H7 (cell line): ENCODE results near the gene SLC1A2. TPM values are rescaled to one million over a fixed set of nuclear protein-coding genes. Genes with fewer than 3 reads are reported as not detected.

Source experiments
- DNase-seq: peaks from one replicate; pipeline ENCODE4 v3.0.0; 2012
- H3K27me3 ChIP-seq: 2 replicates; pipeline ENCODE4 v1.6.0; 2011; ENCODE audit warnings: mild to moderate bottlenecking, low read length; ENCODE audit not compliant: control insufficient read depth, insufficient read depth
- H3K36me3 ChIP-seq: replicated peaks from 2 replicates; pipeline ENCODE4 v1.5.1; 2011; ENCODE audit warnings: low read length; ENCODE audit not compliant: control insufficient read depth, insufficient read depth
- H3K4me3 ChIP-seq: 2 replicates; pipeline ENCODE4 v1.5.1; 2011; ENCODE audit warnings: low read depth, mild to moderate bottlenecking, control low read depth, low read length, moderate library complexity; ENCODE audit not compliant: insufficient read depth
- total RNA-seq: library from RNA; depleted of rRNA; stranded (reverse); fragments of >200 nt; shearing (Covaris generic); gene quantifications from 2 replicates; pipeline ENCODE4 v1.2.3, GENCODE V29; 2014

The SLC1A2 gene
- total RNA-seq, 1 experiment from 2014 or later = 1.0 TPM

- DNase-seq = no peak
- Histone ChIP-seq H3K4me3 (no peak overlapping the region), H3K27me3 (no peaks in the 10 kb centered on the region), H3K36me3 (no peaks in the 10 kb centered on the region)
Observed at GRCh38 chr11:35357923-35358322, 61.4 kb downstream of the SLC1A2 start.

- peaks cover 2% of the 10 kb centered on the region; the same call in 1 of the 2 replicates for H3K27me3 ChIP-seq
- DNase-seq = no peak
- H3K4me3 ChIP-seq = no peak overlapping the region
- H3K36me3 ChIP-seq = no peaks in the 10 kb centered on the region
Observed at GRCh38 chr11:35355102-35355749, 64.1 kb downstream of the SLC1A2 start.

GRCh38 chr11:35354644-35355043 lies 64.7 kb downstream of the SLC1A2 start:
- no peaks in the 10 kb centered on the region for H3K36me3 ChIP-seq
- no peak for DNase-seq
- H3K4me3 ChIP-seq = no peak overlapping the region
- peaks cover 2% of the 10 kb centered on the region; the same call in 1 of the 2 replicates for H3K27me3 ChIP-seq

GRCh38 chr11:35352077-35352888 lies 67.1 kb downstream of the SLC1A2 start:
- Histone ChIP-seq H3K36me3 (no peaks in the 10 kb centered on the region), H3K4me3 (no peak overlapping the region), H3K27me3 (peaks cover 2% of the 10 kb centered on the region; the same call in 1 of the 2 replicates)
- no peak for DNase-seq

- Histone ChIP-seq H3K36me3 (no peaks in the 10 kb centered on the region), H3K4me3 (no peak overlapping the region), H3K27me3 (peaks cover 2% of the 10 kb centered on the region; the same call in 1 of the 2 replicates)
- DNase-seq = no peak
Observed at GRCh38 chr11:35349897-35350296, 69.5 kb downstream of the SLC1A2 start.

GRCh38 chr11:35348898-35349687 lies 70.3 kb downstream of the SLC1A2 start:
- H3K27me3 ChIP-seq = peaks cover 2% of the 10 kb centered on the region; the same call in 1 of the 2 replicates
- H3K4me3 ChIP-seq = no peak overlapping the region
- no peak for DNase-seq
- no peaks in the 10 kb centered on the region for H3K36me3 ChIP-seq

GRCh38 chr11:35347921-35348331 lies 71.4 kb downstream of the SLC1A2 start:
- no peak for DNase-seq
- Histone ChIP-seq H3K4me3 (no peak overlapping the region), H3K27me3 (peaks cover 2% of the 10 kb centered on the region; the same call in 1 of the 2 replicates), H3K36me3 (no peaks in the 10 kb centered on the region)

DNA sequence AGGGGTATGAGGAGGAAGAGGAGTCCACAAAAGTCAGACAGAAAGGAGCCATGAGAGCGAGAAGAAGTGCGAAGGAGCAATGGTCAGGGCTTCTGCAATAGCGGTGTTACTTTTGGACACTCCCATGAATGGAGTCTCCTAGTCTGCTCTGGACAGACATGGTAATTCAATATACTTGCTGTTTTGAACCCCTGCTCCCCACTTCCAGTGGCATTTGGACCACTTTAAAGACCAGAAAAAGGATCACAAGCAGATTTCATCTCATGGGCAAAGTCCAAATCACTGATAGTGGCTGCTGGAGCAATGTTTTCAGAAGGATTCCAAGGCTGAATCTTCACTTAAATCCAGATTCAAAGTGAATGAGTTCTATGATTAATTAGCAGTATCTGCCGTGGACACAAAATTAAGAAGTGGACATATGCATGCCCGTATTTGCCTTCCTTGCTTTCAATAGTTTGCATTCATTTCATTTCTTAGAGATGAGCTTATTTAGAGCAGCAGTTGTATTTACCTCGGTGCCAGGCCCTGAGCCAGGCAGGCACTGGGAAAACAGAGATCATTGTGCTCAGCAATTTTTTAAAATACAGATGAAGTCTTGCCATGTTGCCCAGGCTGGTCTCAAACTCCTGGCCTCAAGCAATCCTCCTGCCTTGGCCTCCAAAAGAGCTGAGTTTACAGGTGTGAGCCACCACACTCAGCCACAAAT lies 72.0 kb downstream of the SLC1A2 start:
- no peak for DNase-seq
- no peak overlapping the region for H3K4me3 ChIP-seq
- H3K27me3 ChIP-seq = peaks cover 2% of the 10 kb centered on the region; the same call in 1 of the 2 replicates
- no peaks in the 10 kb centered on the region for H3K36me3 ChIP-seq

- Histone ChIP-seq H3K4me3 (no peak overlapping the region), H3K27me3 (peaks cover 2% of the 10 kb centered on the region; the same call in 1 of the 2 replicates)
- DNase-seq = no peak
Observed at GRCh38 chr11:35346472-35347156, 72.7 kb downstream of the SLC1A2 start.

DNA sequence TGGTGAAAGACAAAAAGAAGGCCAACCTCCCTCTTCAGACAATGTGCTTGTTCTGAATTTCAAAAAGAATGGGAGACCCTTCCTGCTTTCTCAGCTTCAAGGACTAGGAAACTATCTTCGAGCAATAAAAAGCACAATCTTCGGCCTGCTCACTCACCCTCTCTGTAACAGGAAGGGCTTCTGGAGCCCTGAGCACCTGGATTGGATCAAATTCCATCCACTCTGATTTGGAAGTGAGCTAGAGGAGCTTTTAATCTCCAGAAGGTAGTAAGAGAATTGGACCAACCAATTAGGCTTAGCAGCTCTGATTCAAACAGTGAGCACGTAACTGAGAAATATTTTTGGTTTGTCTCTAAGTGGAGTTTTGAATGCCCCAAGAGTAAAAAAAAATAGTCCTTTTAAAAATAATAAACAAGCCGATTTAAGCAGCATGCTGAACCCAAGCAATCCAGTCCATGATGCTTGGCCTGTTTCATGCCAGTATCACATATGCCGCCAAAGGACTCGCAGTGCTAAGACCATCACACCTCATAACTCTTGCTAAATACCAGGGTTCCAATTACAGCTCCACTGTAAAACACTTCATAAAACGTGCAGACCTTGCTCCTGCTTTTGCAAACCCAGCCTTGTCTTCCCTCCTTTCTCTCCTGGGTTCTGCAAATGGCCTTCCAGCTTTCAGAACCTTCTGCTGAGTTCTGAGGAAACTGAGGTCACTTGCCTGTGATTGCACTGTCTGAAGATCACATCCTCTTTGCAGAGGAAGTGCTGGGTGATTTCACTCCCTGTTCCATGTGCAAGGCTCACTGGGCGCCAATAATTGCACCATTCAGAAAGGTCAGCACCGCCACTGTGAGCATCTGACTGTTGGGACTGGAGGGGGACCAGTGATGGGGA lies 74.4 kb downstream of the SLC1A2 start:
- Histone ChIP-seq H3K27me3 (no peaks in the 10 kb centered on the region), H3K36me3 (no peaks in the 10 kb centered on the region), H3K4me3 (no peak overlapping the region)
- no peak for DNase-seq

More at GRCh38 chr11:35346472-35347156, 72.7 kb downstream of the SLC1A2 start:
- H3K36me3 ChIP-seq = no peaks in the 10 kb centered on the region

GRCh38 chr11:35343033-35343598 lies 76.2 kb downstream of the SLC1A2 start:
- H3K4me3 ChIP-seq = no peak overlapping the region
- DNase-seq = no peak
- no peaks in the 10 kb centered on the region for H3K27me3 ChIP-seq
- H3K36me3 ChIP-seq = no peaks in the 10 kb centered on the region

- no peak overlapping the region for H3K4me3 ChIP-seq
- no peaks in the 10 kb centered on the region for H3K36me3 ChIP-seq
- DNase-seq = no peak
- H3K27me3 ChIP-seq = no peaks in the 10 kb centered on the region
Observed at GRCh38 chr11:35340715-35341114, 78.6 kb downstream of the SLC1A2 start.
